Panc1 (cell line): ENCODE data around the gene SWI5. TPM values are rescaled to one million over a fixed set of nuclear protein-coding genes. Genes with fewer than 3 reads are reported as not detected.
A peak's percentile ranks its signal among the peaks of the same experiment; 100 is the strongest.

ENCODE experiments used
- ATAC-seq: fragments of 200-7000 bp; cut with Tn5 transposase; 2 replicates; pipeline ENCODE4 v1.9.1; 2020; ENCODE audit warnings: mild to moderate bottlenecking, moderate library complexity
- BruUV-seq: library from RNA; stranded (reverse); fragments of 400-500 nt; replicated peaks from 2 replicates; lab custom pipeline; 2021; lab: Mats Ljungman, UMichigan
- CTCF ChIA-PET: fragments of 300-600 bp; sonication (Branson Sonifier 250); formaldehyde crosslinking; loops from one replicate; lab custom pipeline; 2022; ENCODE audit warnings: antibody characterized with exemption; lab: Charles Lee
- POLR2A ChIA-PET: fragments of 300-600 bp; sonication (Branson Sonifier 250); formaldehyde crosslinking; loops from one replicate; lab custom pipeline; 2022; ENCODE audit warnings: antibody characterized with exemption; lab: Charles Lee
- DNase-seq: peaks from one replicate; pipeline ENCODE4 v3.0.0-alpha.2; 2010; ENCODE audit warnings: low read depth, low spot score
- H3K27ac ChIP-seq: 2 replicates; pipeline ENCODE4 v1.5.1; 2011; ENCODE audit warnings: mild to moderate bottlenecking, low read length, inconsistent platforms
- H3K27me3 ChIP-seq: fragments of 200-500 bp; sonication (Bioruptor generic); 2 replicates; pipeline ENCODE4 v1.6.0; 2014; ENCODE audit warnings: low read length, inconsistent platforms; ENCODE audit not compliant: control insufficient read depth, insufficient read depth
- H3K36me3 ChIP-seq: fragments of 200-500 bp; sonication (Bioruptor generic); 2 replicates; pipeline ENCODE4 v1.5.1; 2014; ENCODE audit warnings: inconsistent platforms, mild to moderate bottlenecking, low read length, moderate library complexity; ENCODE audit not compliant: control insufficient read depth, insufficient read depth
- H3K4me1 ChIP-seq: 2 replicates; pipeline ENCODE4 v1.5.1; 2011; ENCODE audit warnings: inconsistent platforms, mild to moderate bottlenecking, low read length, moderate library complexity; ENCODE audit not compliant: control insufficient read depth, insufficient read depth
- H3K4me3 ChIP-seq, 2 experiments: 2 replicates each; pipeline ENCODE4 v1.5.1; 2011 to 2012; ENCODE audit warnings: low read depth in 2 of 2, low read length in 2 of 2, mild to moderate bottlenecking in 2 of 2, inconsistent platforms in 1 of 2, moderate library complexity in 1 of 2
- H3K9me3 ChIP-seq: fragments of 200-500 bp; sonication (Bioruptor generic); 2 replicates; pipeline ENCODE4 v1.5.1; 2014; ENCODE audit warnings: low read depth, mild to moderate bottlenecking, inconsistent platforms, low read length, moderate library complexity; ENCODE audit not compliant: control insufficient read depth, insufficient read depth
- POLR2AphosphoS5 ChIP-seq: IDR thresholded peaks from 2 replicates; pipeline ENCODE4 v1.6.1; 2012; ENCODE audit warnings: mild to moderate bottlenecking, low read depth, low read length, moderate library complexity
- REST ChIP-seq, 2 experiments: IDR thresholded peaks; 2 replicates each; pipeline ENCODE4 v1.6.1; 2011 to 2012; ENCODE audit warnings: low read depth in 2 of 2, control low read depth in 1 of 2, low read length in 1 of 2, mild to moderate bottlenecking in 1 of 2, moderate library complexity in 1 of 2; ENCODE audit not compliant: insufficient read depth in 1 of 2
- SIN3A ChIP-seq: IDR thresholded peaks from 2 replicates; pipeline ENCODE4 v1.6.1; 2012; ENCODE audit warnings: low read depth, mild to moderate bottlenecking, low read length, moderate library complexity, borderline replicate concordance; ENCODE audit not compliant: insufficient read depth
- TCF7L2 ChIP-seq: IDR thresholded peaks from 2 replicates; pipeline ENCODE4 v1.6.1; 2011; ENCODE audit warnings: mild to moderate bottlenecking, low read depth, low read length, inconsistent platforms
- in situ Hi-C: cut with HindIII; loops from 2 replicates; pipeline ENCODE4 v1.10.0; 2016; ENCODE audit warnings: low sequenced_read_pairs, low pct_unique_long_range_greater_than_20kb
- intact Hi-C: fragments of 100-400 bp; cut with micrococcal nuclease; formaldehyde crosslinking; loops from one replicate; pipeline ENCODE4 v1.10.0; 2022; ENCODE audit not compliant: unreplicated experiment
- total RNA-seq: library from RNA; stranded (reverse); gene quantifications from one replicate; pipeline ENCODE4 v1.2.1, GENCODE V29; 2021; ENCODE audit not compliant: unreplicated experiment
- TF ChIP-seq, protein P1 (sequence below): fragments of 450-650 bp; IDR thresholded peaks from 2 replicates; pipeline ENCODE4 v1.5.1; 2017; ENCODE audit warnings: mild to moderate bottlenecking

SWI5 gene
- total RNA-seq, 1 experiment from 2014 or later = 28.3 TPM

- ATAC-seq (peak; percentile 97), DNase-seq (peak; percentile 74)
- in situ Hi-C loops (no loop called here), intact Hi-C loops (no loop called here)
- Histone ChIP-seq H3K27me3 (no peaks in the 10 kb centered on the region), H3K4me1 (peaks cover 5% of the 10 kb centered on the region), H3K36me3 (peaks cover 8% of the 10 kb centered on the region; the same call in 1 of the 2 replicates), H3K9me3 (no peaks in the 10 kb centered on the region), H3K4me3 (peak within 1 kb of the TSS; percentile 98), H3K27ac (peak within 1 kb of the TSS; percentile 93)
- ChIA-PET CTCF (no interaction called here), POLR2A (no interaction called here)
- peak; percentile 86; the same call in 1 of the 2 replicates for TF ChIP-seq SIN3A
- TF ChIP-seq, protein P1, sequence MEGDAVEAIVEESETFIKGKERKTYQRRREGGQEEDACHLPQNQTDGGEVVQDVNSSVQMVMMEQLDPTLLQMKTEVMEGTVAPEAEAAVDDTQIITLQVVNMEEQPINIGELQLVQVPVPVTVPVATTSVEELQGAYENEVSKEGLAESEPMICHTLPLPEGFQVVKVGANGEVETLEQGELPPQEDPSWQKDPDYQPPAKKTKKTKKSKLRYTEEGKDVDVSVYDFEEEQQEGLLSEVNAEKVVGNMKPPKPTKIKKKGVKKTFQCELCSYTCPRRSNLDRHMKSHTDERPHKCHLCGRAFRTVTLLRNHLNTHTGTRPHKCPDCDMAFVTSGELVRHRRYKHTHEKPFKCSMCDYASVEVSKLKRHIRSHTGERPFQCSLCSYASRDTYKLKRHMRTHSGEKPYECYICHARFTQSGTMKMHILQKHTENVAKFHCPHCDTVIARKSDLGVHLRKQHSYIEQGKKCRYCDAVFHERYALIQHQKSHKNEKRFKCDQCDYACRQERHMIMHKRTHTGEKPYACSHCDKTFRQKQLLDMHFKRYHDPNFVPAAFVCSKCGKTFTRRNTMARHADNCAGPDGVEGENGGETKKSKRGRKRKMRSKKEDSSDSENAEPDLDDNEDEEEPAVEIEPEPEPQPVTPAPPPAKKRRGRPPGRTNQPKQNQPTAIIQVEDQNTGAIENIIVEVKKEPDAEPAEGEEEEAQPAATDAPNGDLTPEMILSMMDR = no peak
- peak; percentile 70; the same call in 1 of the 2 replicates for TF ChIP-seq POLR2AphosphoS5
- peak; percentile 88 for TF ChIP-seq TCF7L2
- no TSS peak for BruUV-seq
Measured at GRCh38 chr9:128322404-128323211, 46.5 kb downstream of the SWI5 start, which contains the start of the genes COQ4 and TRUB2. COQ4 (plus strand) TSS chr9:128322839; CDS start chr9:128322859, 20 bp downstream. TRUB2 (minus strand) TSS chr9:128322447; CDS start chr9:128322408, 39 bp downstream.

DNA sequence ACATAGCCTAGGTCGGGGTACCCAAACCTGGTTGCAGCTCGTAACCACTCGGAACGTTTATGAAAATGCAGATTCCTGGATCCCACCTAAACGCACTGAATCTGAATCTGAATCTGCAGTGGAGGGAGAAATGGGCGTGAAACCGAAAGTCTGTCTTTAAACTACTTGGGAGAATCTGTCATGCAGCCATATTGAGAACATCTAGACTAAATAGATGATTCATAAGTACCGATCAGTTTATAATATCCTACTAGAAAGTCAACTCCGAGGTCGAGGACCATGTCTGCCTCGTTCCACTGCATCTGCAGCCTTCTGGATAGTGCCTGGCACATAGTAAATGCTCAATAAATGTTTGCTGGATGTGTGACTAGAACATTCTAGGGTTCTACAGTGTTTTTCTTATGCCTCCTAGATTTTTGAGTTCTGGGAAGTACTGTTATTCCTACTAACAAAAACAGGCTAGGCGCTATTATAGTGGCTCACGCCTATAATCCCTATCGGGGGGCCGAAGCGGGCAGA is 47.2 kb downstream of the SWI5 start:
- TSS peak; percentile 86 for BruUV-seq
- TF ChIP-seq REST (IDR thresholded peaks at IDR 0.05; ENCODE audit: insufficient read depth in 1 of 2, low read depth in 2 of 2, low read length in 1 of 2) = no peak
- no peak for TF ChIP-seq TCF7L2
- TF ChIP-seq, protein P1 = no peak
- no peak for TF ChIP-seq POLR2AphosphoS5
- no peak for TF ChIP-seq SIN3A
- H3K36me3 ChIP-seq = peaks cover 8% of the 10 kb centered on the region; the same call in 1 of the 2 replicates
- H3K4me1 ChIP-seq = peaks cover 5% of the 10 kb centered on the region
- H3K4me3 ChIP-seq = peak overlapping the region; percentile 98
- no peaks in the 10 kb centered on the region for H3K9me3 ChIP-seq
- ChIA-PET CTCF (no interaction called here), POLR2A (no interaction called here)
- in situ Hi-C loops (no loop called here), intact Hi-C loops (no loop called here)
- no peaks in the 10 kb centered on the region for H3K27me3 ChIP-seq
- H3K27ac ChIP-seq = peak overlapping the region; percentile 93
- ATAC-seq (no peak), DNase-seq (no peak)
